HG03135 (cell line): ENCODE data around the gene PRR30.
"Not testable (repeated sequence)": the region's sequence is repeated elsewhere in the genome, so short reads cannot be mapped to it uniquely, and the experiment has no call there.

ENCODE experiments used
- ATAC-seq: cut with Tn5 transposase; IDR thresholded peaks from one replicate; pipeline ENCODE4 v1.9.1; 2021; ENCODE audit warnings: mild to moderate bottlenecking, moderate library complexity; ENCODE audit not compliant: unreplicated experiment

Gene PRR30

GRCh38 chr2:27130396-27130795 is 8.8 kb downstream of the PRR30 start:
- no peak for ATAC-seq

GRCh38 chr2:27128668-27129571 is 10.3 kb downstream of the PRR30 start:
- ATAC-seq = no peak

GRCh38 chr2:27127883-27128667 is 11.1 kb downstream of the PRR30 start:
- no peak for ATAC-seq

- ATAC-seq = no peak
These were observed 12.9 kb downstream of the PRR30 start for GRCh38 chr2:27126252-27126710.

- ATAC-seq = no peak
These were observed 14.1 kb downstream of the PRR30 start for GRCh38 chr2:27125104-27125503.

- no peak for ATAC-seq
These were observed 15.7 kb downstream of the PRR30 start, which contains the start of gene ABHD1 for GRCh38 chr2:27123302-27124150. Gene ABHD1 (plus strand): TSS chr2:27123815. CDS start chr2:27123949, 134 bp downstream.

GRCh38 chr2:27122791-27123190 is 16.4 kb downstream of the PRR30 start:
- no peak for ATAC-seq

- ATAC-seq = no peak
These were observed 17.3 kb downstream of the PRR30 start for GRCh38 chr2:27121906-27122305.

- ATAC-seq = not testable (repeated sequence)
These were observed 19.9 kb downstream of the PRR30 start for GRCh38 chr2:27119330-27119670.

GRCh38 chr2:27118525-27119329 is 20.5 kb downstream of the PRR30 start, which contains the start of gene CGREF1:
Gene CGREF1 (minus strand): TSS chr2:27119128. CDS start chr2:27104366, 14,762 bp downstream.
- ATAC-seq = no peak

GRCh38 chr2:27117995-27118524 is 21.1 kb downstream of the PRR30 start:
- ATAC-seq = no peak

- no peak for ATAC-seq
These were observed 23.7 kb downstream of the PRR30 start for GRCh38 chr2:27115519-27115918.

GRCh38 chr2:27111392-27112078 is 27.7 kb downstream of the PRR30 start:
- not testable (repeated sequence) for ATAC-seq

- not testable (repeated sequence) for ATAC-seq
These were observed 28.4 kb downstream of the PRR30 start for GRCh38 chr2:27110603-27111352.

- ATAC-seq = no peak
These were observed 30.1 kb downstream of the PRR30 start for GRCh38 chr2:27109083-27109482.

GRCh38 chr2:27108221-27108620 is 31.0 kb downstream of the PRR30 start:
- ATAC-seq = no peak

- no peak for ATAC-seq
These were observed 33.2 kb downstream of the PRR30 start for GRCh38 chr2:27105981-27106380.

GRCh38 chr2:27102329-27102728 is 36.9 kb downstream of the PRR30 start:
- ATAC-seq = no peak
